Measurements from ENCODE around the gene INPP5A. TPM values are rescaled to one million over a fixed set of nuclear protein-coding genes. Genes with fewer than 3 reads are reported as not detected.

The INPP5A gene
- total RNA-seq, 1 experiment from 2014 or later: 12.3 TPM

GRCh38 chr10:132768346-132769248 lies 231.0 kb downstream of the INPP5A start:
- ChIA-PET RAD21 (ENCODE audit: low non-redundant PET in 1 of 2, low total read pairs in 2 of 2, uncharacterized antibody in 2 of 2, unreplicated experiment in 2 of 2) (no interaction called here), CTCF (no interaction called here), POLR2A (no interaction called here)
- ATAC-seq: no peak
- intact Hi-C loops (cut with micrococcal nuclease): no loop called here
- no peak overlapping the region for H3K9ac ChIP-seq (ENCODE audit: low read length)
- no TSS peak for BruUV-seq (replicated peaks)
- TF ChIP-seq EGR1 (IDR thresholded peaks at IDR 0.05; ENCODE audit: low read depth) (no peak), MAX (IDR thresholded peaks at IDR 0.05) (no peak), POLR2AphosphoS5 (IDR thresholded peaks at IDR 0.05; ENCODE audit: low read depth, low read length) (no peak), SIN3A (IDR thresholded peaks at IDR 0.05; ENCODE audit: low read depth) (no peak), SRF (IDR thresholded peaks at IDR 0.05; ENCODE audit: low read depth) (no peak), EZH2 (IDR thresholded peaks at IDR 0.05) (no peak), EZH2phosphoT487 (IDR thresholded peaks at IDR 0.05; ENCODE audit: borderline replicate concordance) (no peak), CEBPB (IDR thresholded peaks at IDR 0.05; ENCODE audit: low read depth) (no peak), POLR2A (IDR thresholded peaks at IDR 0.05; ENCODE audit: borderline replicate concordance, extremely low read depth, insufficient read depth, insufficient read length) (no peak)
- TF ChIP-seq, protein P1, sequence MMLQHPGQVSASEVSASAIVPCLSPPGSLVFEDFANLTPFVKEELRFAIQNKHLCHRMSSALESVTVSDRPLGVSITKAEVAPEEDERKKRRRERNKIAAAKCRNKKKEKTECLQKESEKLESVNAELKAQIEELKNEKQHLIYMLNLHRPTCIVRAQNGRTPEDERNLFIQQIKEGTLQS (IDR thresholded peaks at IDR 0.05): no peak
- TF ChIP-seq, protein P2, sequence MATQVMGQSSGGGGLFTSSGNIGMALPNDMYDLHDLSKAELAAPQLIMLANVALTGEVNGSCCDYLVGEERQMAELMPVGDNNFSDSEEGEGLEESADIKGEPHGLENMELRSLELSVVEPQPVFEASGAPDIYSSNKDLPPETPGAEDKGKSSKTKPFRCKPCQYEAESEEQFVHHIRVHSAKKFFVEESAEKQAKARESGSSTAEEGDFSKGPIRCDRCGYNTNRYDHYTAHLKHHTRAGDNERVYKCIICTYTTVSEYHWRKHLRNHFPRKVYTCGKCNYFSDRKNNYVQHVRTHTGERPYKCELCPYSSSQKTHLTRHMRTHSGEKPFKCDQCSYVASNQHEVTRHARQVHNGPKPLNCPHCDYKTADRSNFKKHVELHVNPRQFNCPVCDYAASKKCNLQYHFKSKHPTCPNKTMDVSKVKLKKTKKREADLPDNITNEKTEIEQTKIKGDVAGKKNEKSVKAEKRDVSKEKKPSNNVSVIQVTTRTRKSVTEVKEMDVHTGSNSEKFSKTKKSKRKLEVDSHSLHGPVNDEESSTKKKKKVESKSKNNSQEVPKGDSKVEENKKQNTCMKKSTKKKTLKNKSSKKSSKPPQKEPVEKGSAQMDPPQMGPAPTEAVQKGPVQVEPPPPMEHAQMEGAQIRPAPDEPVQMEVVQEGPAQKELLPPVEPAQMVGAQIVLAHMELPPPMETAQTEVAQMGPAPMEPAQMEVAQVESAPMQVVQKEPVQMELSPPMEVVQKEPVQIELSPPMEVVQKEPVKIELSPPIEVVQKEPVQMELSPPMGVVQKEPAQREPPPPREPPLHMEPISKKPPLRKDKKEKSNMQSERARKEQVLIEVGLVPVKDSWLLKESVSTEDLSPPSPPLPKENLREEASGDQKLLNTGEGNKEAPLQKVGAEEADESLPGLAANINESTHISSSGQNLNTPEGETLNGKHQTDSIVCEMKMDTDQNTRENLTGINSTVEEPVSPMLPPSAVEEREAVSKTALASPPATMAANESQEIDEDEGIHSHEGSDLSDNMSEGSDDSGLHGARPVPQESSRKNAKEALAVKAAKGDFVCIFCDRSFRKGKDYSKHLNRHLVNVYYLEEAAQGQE (IDR thresholded peaks at IDR 0.05; ENCODE audit: low read depth): no peak
- H2AFZ ChIP-seq (ENCODE audit: low read depth, low read length, poor library complexity, severe bottlenecking): no peak overlapping the region
- H3K9me2 ChIP-seq (ENCODE audit: insufficient read depth): no peaks in the 10 kb centered on the region
- H3K9me3 ChIP-seq (ENCODE audit: control insufficient read depth in 1 of 2, insufficient read depth in 1 of 2, low read depth in 1 of 2, low read length in 2 of 2): no peaks in the 10 kb centered on the region
- DNase-seq (ENCODE audit: low read depth, low spot score): no peak
- H3K27me3 ChIP-seq (ENCODE audit: insufficient read depth, low read length): no peaks in the 10 kb centered on the region
- no peak overlapping the region for H3K4me3 ChIP-seq (replicated peaks in 1 of 2; ENCODE audit: low read depth in 1 of 2, low read length in 2 of 2)
- no peaks in the 10 kb centered on the region for H3K79me2 ChIP-seq (ENCODE audit: insufficient read depth, low read length)
- no peak overlapping the region for H3K27ac ChIP-seq (ENCODE audit: low read depth, low read length)
- no peaks in the 10 kb centered on the region for H4K20me1 ChIP-seq (ENCODE audit: insufficient read depth)
- no peaks in the 10 kb centered on the region for H3K4me1 ChIP-seq (ENCODE audit: control insufficient read depth in 1 of 2, insufficient read depth in 2 of 2, low read length in 2 of 2)
- no peaks in the 10 kb centered on the region for H3K36me3 ChIP-seq (ENCODE audit: control insufficient read depth in 1 of 2, insufficient read depth in 2 of 2, low read length in 2 of 2)
- no peak overlapping the region for H3K4me2 ChIP-seq (ENCODE audit: low read length)
